ENCODE measurements around the gene ABCG1. TPM values are rescaled to one million over a fixed set of nuclear protein-coding genes. Genes with fewer than 3 reads are reported as not detected.

The ABCG1 gene
- total RNA-seq, 1 donor from 2014 or later = 1.3 TPM

- H3K4me2 ChIP-seq (ENCODE audit: low read length) = no peak overlapping the region
- H3K79me2 ChIP-seq (ENCODE audit: insufficient read depth, low read length) = no peaks in the 10 kb centered on the region
- peaks cover 36% of the 10 kb centered on the region for H3K27me3 Mint-ChIP-seq (ENCODE audit: low read depth, unreplicated experiment)
- peaks cover under 1% of the 10 kb centered on the region for H3K4me1 ChIP-seq (ENCODE audit: insufficient read depth, low read length)
- H3K36me3 ChIP-seq (ENCODE audit: insufficient read depth, low read length) = no peaks in the 10 kb centered on the region
- H3K4me1 Mint-ChIP-seq (ENCODE audit: low read depth, unreplicated experiment) = peaks cover 3% of the 10 kb centered on the region
- no peaks in the 10 kb centered on the region for H4K20me1 ChIP-seq (ENCODE audit: insufficient read depth, low read length)
- no peak for FAIRE-seq
- no peak overlapping the region for H3K4me3 ChIP-seq (ENCODE audit: insufficient read depth, low read depth, low read length)
- no peaks in the 10 kb centered on the region for H3K27me3 ChIP-seq (ENCODE audit: insufficient read depth, low read length)
- H3K4me3 Mint-ChIP-seq (ENCODE audit: unreplicated experiment) = no peak overlapping the region
- no peaks in the 10 kb centered on the region for H3K36me3 Mint-ChIP-seq (ENCODE audit: low read depth, unreplicated experiment)
- no peak overlapping the region for H3K9ac ChIP-seq (ENCODE audit: low read length)
- DNase-seq (ENCODE audit: low read depth) = no peak
- TF ChIP-seq EZH2 (IDR thresholded peaks at IDR 0.05; ENCODE audit: insufficient read depth, low read length) = no peak
- TF ChIP-seq, protein P1, sequence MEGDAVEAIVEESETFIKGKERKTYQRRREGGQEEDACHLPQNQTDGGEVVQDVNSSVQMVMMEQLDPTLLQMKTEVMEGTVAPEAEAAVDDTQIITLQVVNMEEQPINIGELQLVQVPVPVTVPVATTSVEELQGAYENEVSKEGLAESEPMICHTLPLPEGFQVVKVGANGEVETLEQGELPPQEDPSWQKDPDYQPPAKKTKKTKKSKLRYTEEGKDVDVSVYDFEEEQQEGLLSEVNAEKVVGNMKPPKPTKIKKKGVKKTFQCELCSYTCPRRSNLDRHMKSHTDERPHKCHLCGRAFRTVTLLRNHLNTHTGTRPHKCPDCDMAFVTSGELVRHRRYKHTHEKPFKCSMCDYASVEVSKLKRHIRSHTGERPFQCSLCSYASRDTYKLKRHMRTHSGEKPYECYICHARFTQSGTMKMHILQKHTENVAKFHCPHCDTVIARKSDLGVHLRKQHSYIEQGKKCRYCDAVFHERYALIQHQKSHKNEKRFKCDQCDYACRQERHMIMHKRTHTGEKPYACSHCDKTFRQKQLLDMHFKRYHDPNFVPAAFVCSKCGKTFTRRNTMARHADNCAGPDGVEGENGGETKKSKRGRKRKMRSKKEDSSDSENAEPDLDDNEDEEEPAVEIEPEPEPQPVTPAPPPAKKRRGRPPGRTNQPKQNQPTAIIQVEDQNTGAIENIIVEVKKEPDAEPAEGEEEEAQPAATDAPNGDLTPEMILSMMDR (IDR thresholded peaks at IDR 0.05; ENCODE audit: insufficient read depth, low read depth, low read length) = no peak
- peaks cover 9% of the 10 kb centered on the region for H3K9me3 Mint-ChIP-seq (ENCODE audit: unreplicated experiment)
- H3K9me3 ChIP-seq (ENCODE audit: insufficient read depth, low read depth, low read length) = no peaks in the 10 kb centered on the region
- H3K27ac ChIP-seq (ENCODE audit: low read depth, low read length) = no peak overlapping the region
- no peak overlapping the region for H2AFZ ChIP-seq (ENCODE audit: low read depth, low read length)
- no peak overlapping the region for H3K27ac Mint-ChIP-seq (ENCODE audit: unreplicated experiment)
These were observed 63.8 kb downstream of the ABCG1 start for GRCh38 chr21:42282715-42283114.

GRCh38 chr21:42285569-42286245 is 66.8 kb downstream of the ABCG1 start:
- Mint-ChIP-seq H3K36me3 (ENCODE audit: low read depth, unreplicated experiment) (no peaks in the 10 kb centered on the region), H3K9me3 (ENCODE audit: unreplicated experiment) (peaks cover 9% of the 10 kb centered on the region), H3K27ac (ENCODE audit: unreplicated experiment) (no peak overlapping the region), H3K4me1 (ENCODE audit: low read depth, unreplicated experiment) (peaks cover 15% of the 10 kb centered on the region), H3K4me3 (ENCODE audit: unreplicated experiment) (no peak overlapping the region), H3K27me3 (ENCODE audit: low read depth, unreplicated experiment) (peaks cover 27% of the 10 kb centered on the region)
- Histone ChIP-seq H3K79me2 (ENCODE audit: insufficient read depth, low read length) (no peaks in the 10 kb centered on the region), H3K27me3 (ENCODE audit: insufficient read depth, low read length) (no peaks in the 10 kb centered on the region), H3K9ac (ENCODE audit: low read length) (no peak overlapping the region), H3K4me1 (ENCODE audit: insufficient read depth, low read length) (no peaks in the 10 kb centered on the region), H3K36me3 (ENCODE audit: insufficient read depth, low read length) (no peaks in the 10 kb centered on the region), H3K9me3 (ENCODE audit: insufficient read depth, low read depth, low read length) (no peaks in the 10 kb centered on the region), H4K20me1 (ENCODE audit: insufficient read depth, low read length) (no peaks in the 10 kb centered on the region), H2AFZ (ENCODE audit: low read depth, low read length) (no peak overlapping the region), H3K4me3 (ENCODE audit: insufficient read depth, low read depth, low read length) (no peak overlapping the region), H3K4me2 (ENCODE audit: low read length) (no peak overlapping the region), H3K27ac (ENCODE audit: low read depth, low read length) (no peak overlapping the region)
- no peak for TF ChIP-seq EZH2 (IDR thresholded peaks at IDR 0.05; ENCODE audit: insufficient read depth, low read length)
- TF ChIP-seq, protein P1 (IDR thresholded peaks at IDR 0.05; ENCODE audit: insufficient read depth, low read depth, low read length) = no peak
- DNase-seq (ENCODE audit: low read depth) (no peak), FAIRE-seq (no peak)

DNA sequence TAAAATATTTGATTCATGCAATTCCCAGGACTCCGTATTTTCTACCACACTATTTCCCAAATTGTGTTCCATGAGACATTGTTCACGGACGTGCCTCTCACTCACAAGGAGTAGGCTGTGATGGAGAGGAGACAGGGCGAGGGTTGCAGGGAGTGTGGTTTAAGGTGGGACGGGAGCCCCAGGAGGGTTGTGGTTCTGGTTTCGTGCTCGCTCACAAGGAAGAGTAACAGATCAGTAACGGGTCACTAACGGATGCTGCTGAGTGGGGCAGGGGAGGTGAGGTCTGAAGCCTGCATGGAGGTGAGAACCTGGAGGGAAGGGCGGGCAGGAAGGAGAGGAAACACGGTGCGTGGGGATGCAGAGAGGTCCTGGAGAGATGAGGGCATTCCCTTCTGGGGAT is 67.5 kb downstream of the ABCG1 start:
- Histone ChIP-seq H3K4me3 (ENCODE audit: insufficient read depth, low read depth, low read length) (no peak overlapping the region), H3K9me3 (ENCODE audit: insufficient read depth, low read depth, low read length) (no peaks in the 10 kb centered on the region), H4K20me1 (ENCODE audit: insufficient read depth, low read length) (no peaks in the 10 kb centered on the region), H3K9ac (ENCODE audit: low read length) (no peak overlapping the region), H2AFZ (ENCODE audit: low read depth, low read length) (no peak overlapping the region), H3K36me3 (ENCODE audit: insufficient read depth, low read length) (no peaks in the 10 kb centered on the region), H3K79me2 (ENCODE audit: insufficient read depth, low read length) (no peaks in the 10 kb centered on the region), H3K4me1 (ENCODE audit: insufficient read depth, low read length) (no peaks in the 10 kb centered on the region), H3K4me2 (ENCODE audit: low read length) (no peak overlapping the region), H3K27ac (ENCODE audit: low read depth, low read length) (no peak overlapping the region), H3K27me3 (ENCODE audit: insufficient read depth, low read length) (no peaks in the 10 kb centered on the region)
- Mint-ChIP-seq H3K9me3 (ENCODE audit: unreplicated experiment) (peaks cover 9% of the 10 kb centered on the region), H3K27ac (ENCODE audit: unreplicated experiment) (no peak overlapping the region), H3K36me3 (ENCODE audit: low read depth, unreplicated experiment) (no peaks in the 10 kb centered on the region), H3K4me1 (ENCODE audit: low read depth, unreplicated experiment) (peaks cover 15% of the 10 kb centered on the region), H3K27me3 (ENCODE audit: low read depth, unreplicated experiment) (peaks cover 28% of the 10 kb centered on the region), H3K4me3 (ENCODE audit: unreplicated experiment) (no peak overlapping the region)
- DNase-seq (ENCODE audit: low read depth) (no peak), FAIRE-seq (no peak)
- TF ChIP-seq, protein P1 (IDR thresholded peaks at IDR 0.05; ENCODE audit: insufficient read depth, low read depth, low read length) = no peak
- no peak for TF ChIP-seq EZH2 (IDR thresholded peaks at IDR 0.05; ENCODE audit: insufficient read depth, low read length)

Data from astrocyte (in vitro differentiated cells and primary cell).